Small intestine (tissue), 7 donors: ENCODE data around the gene HOXD4. TPM values are rescaled to one million over a fixed set of nuclear protein-coding genes. Genes with fewer than 3 reads are reported as not detected.

ENCODE experiments used
- DNase-seq, 2 donors: peaks; one replicate each; pipeline versions ENCODE4 v3.0.0 to v3.0.0-alpha.2; 2013
- FAIRE-seq: peaks from 2 replicates; lab custom pipeline; 2012; peaks lifted over from hg19 to GRCh38; lab: Jason Lieb, UNC
- H3K27ac ChIP-seq, 3 donors: one replicate each; pipeline ENCODE4 v1.5.1; 2013; ENCODE audit warnings: low read length in 2 of 3, mild to moderate bottlenecking in 2 of 3, control low read depth in 1 of 3, inconsistent platforms in 1 of 3, low read depth in 1 of 3, moderate library complexity in 1 of 3
- H3K27me3 ChIP-seq, 3 donors: one replicate each; pipeline ENCODE4 v1.6.1; 2013; ENCODE audit warnings: low read length in 3 of 3, inconsistent platforms in 1 of 3; ENCODE audit not compliant: control insufficient read depth in 3 of 3, insufficient read depth in 3 of 3
- H3K36me3 ChIP-seq, 3 donors: one replicate each; pipeline ENCODE4 v1.6.1; 2013; ENCODE audit warnings: low read length in 3 of 3, inconsistent platforms in 1 of 3, low read depth in 1 of 3, mild to moderate bottlenecking in 1 of 3, moderate library complexity in 1 of 3; ENCODE audit not compliant: control insufficient read depth in 3 of 3, insufficient read depth in 2 of 3
- H3K4me1 ChIP-seq, 3 donors: one replicate each; pipeline ENCODE4 v1.6.1; 2013; ENCODE audit warnings: low read length in 2 of 3, inconsistent platforms in 1 of 3, low read depth in 1 of 3, mild to moderate bottlenecking in 1 of 3, moderate library complexity in 1 of 3; ENCODE audit not compliant: control insufficient read depth in 3 of 3, insufficient read depth in 2 of 3
- H3K4me3 ChIP-seq, 3 donors: one replicate each; pipeline ENCODE4 v1.5.1; 2013; ENCODE audit warnings: low read length in 3 of 3, control low read depth in 1 of 3, inconsistent platforms in 1 of 3, low read depth in 1 of 3, mild to moderate bottlenecking in 1 of 3, moderate library complexity in 1 of 3
- H3K9me3 ChIP-seq, 2 donors: one replicate each; pipeline ENCODE4 v1.6.1; 2013; ENCODE audit warnings: low read depth in 1 of 2, low read length in 1 of 2; ENCODE audit not compliant: control insufficient read depth in 2 of 2, insufficient read depth in 1 of 2
- WGBS, 3 donors: extraction: QIAGEN DNeasy Blood & Tissue Kit; methylation state at CpG; one replicate each; pipeline ENCODE4 v1.1.7; 2013; 5-methylcytosine and 5-hydroxymethylcytosine counted together
- polyA plus RNA-seq, 4 donors: library from polyadenylated mRNA; stranded (reverse) in 3 of 4; unstranded in 1 of 4; fragments of 200-250 nt in 3 of 4; fragments of 120-200 nt in 1 of 4; gene quantifications; one replicate each; pipeline versions ENCODE4 v1.2.1 to v1.2.3, GENCODE V29; 2013
- donor health status: healthy with polysubstance abuse.
- donor health status: control.
- donor health status: control.
- donor health status: Bipolar disorder and iron deficiency.
- donor health status: healthy.

HOXD4 gene
- polyA plus RNA-seq, 4 donors, result 0.97 to 14.7 TPM; not detected in 2

- H3K27me3 ChIP-seq, result peaks cover 2 to 16% (median 3%) of the 10 kb centered on the region in 3 donors
- peaks cover 0 to 4% of the 10 kb centered on the region in 2 donors for H3K9me3 ChIP-seq
- H3K4me3 ChIP-seq, result no peak overlapping the region
- no peaks in the 10 kb centered on the region for H3K36me3 ChIP-seq
- H3K27ac ChIP-seq, result no peak overlapping the region
- WGBS, 3 donors, result 67 to 83% (median 71%) methylated on average over 7 of the region's 7 CpGs
- FAIRE-seq, result no peak
- no peak for DNase-seq
- no peaks in the 10 kb centered on the region for H3K4me1 ChIP-seq
Observed at GRCh38 chr2:176202491-176202890, 51.1 kb downstream of the HOXD4 start.

Other genes with a start within 250 kb of the HOXD4 start
- gene LNPK, start 149.3 kb upstream of the HOXD4 start, polyA plus RNA-seq, result 10 to 100 TPM in 1 of 4 donors, 1 to 10 TPM in 3; 2.2 to 19.6 (median 5.0) TPM
- not detected for gene EVX2, start 67.6 kb upstream of the HOXD4 start, polyA plus RNA-seq
- not detected for gene HOXD13, start 58.8 kb upstream of the HOXD4 start, polyA plus RNA-seq
- not detected for gene HOXD12, start 51.8 kb upstream of the HOXD4 start, polyA plus RNA-seq
- not detected for gene HOXD11, start 44.3 kb upstream of the HOXD4 start, polyA plus RNA-seq
- gene HOXD10, start 34.8 kb upstream of the HOXD4 start, polyA plus RNA-seq, result under 1 TPM in 1 of 4 donors, not detected in 3; 0.09 TPM
- 1 to 10 TPM in 1 of 4 donors, under 1 TPM in 2, not detected in 1; 0.27 to 1.9 (median 0.28) TPM for gene HOXD9, start 28.8 kb upstream of the HOXD4 start, polyA plus RNA-seq
- 1 to 10 TPM in 3 of 4 donors, under 1 TPM in 1; 0.89 to 7.3 (median 3.6) TPM for gene HOXD8, start 21.8 kb upstream of the HOXD4 start, polyA plus RNA-seq
- gene HOXD3, start 5.8 kb downstream of the HOXD4 start, polyA plus RNA-seq, result 1 to 10 TPM in 1 of 4 donors, under 1 TPM in 1, not detected in 2; 0.98 to 5.2 TPM
- gene HOXD1, start 37.1 kb downstream of the HOXD4 start, polyA plus RNA-seq, result 1 to 10 TPM in 1 of 4 donors, under 1 TPM in 1, not detected in 2; 1.00 to 8.2 TPM
- 10 to 100 TPM; 28.1 to 53.7 (median 40.7) TPM for gene MTX2, start 117.9 kb downstream of the HOXD4 start, polyA plus RNA-seq